GM23248 (cell line): ENCODE results near the gene CST11. TPM values are rescaled to one million over a fixed set of nuclear protein-coding genes. Genes with fewer than 3 reads are reported as not detected.

Experiments used
- DNase-seq: peaks from one replicate; pipeline ENCODE4 v3.0.0-alpha.2; 2015
- H2AFZ ChIP-seq: fragments of 200-600 bp; sonication (generic); 2 replicates; pipeline ENCODE4 v1.6.1; 2016; ENCODE audit warnings: antibody characterized with exemption
- H3F3A ChIP-seq: fragments of 200-600 bp; sonication (generic); 2 replicates; pipeline ENCODE4 v1.6.1; 2016; ENCODE audit warnings: mild to moderate bottlenecking, antibody characterized with exemption, mixed run types; ENCODE audit not compliant: insufficient read depth
- H3K27ac ChIP-seq: fragments of 200-600 bp; sonication (generic); 2 replicates; pipeline ENCODE4 v1.5.1; 2016; ENCODE audit warnings: mild to moderate bottlenecking
- H3K27me3 ChIP-seq: fragments of 200-600 bp; sonication (generic); replicated peaks from 2 replicates; pipeline ENCODE4 v1.6.1; 2016; ENCODE audit warnings: mild to moderate bottlenecking; ENCODE audit not compliant: insufficient read depth
- H3K36me3 ChIP-seq: fragments of 200-600 bp; sonication (generic); 2 replicates; pipeline ENCODE4 v1.6.1; 2016; ENCODE audit warnings: low read depth, mild to moderate bottlenecking
- H3K4me1 ChIP-seq: fragments of 200-600 bp; sonication (generic); 2 replicates; pipeline ENCODE4 v1.6.1; 2016; ENCODE audit warnings: mild to moderate bottlenecking; ENCODE audit not compliant: insufficient read depth
- H3K4me2 ChIP-seq: fragments of 200-600 bp; sonication (generic); one replicate; pipeline ENCODE4 v1.6.1; 2016; ENCODE audit warnings: mild to moderate bottlenecking; ENCODE audit not compliant: unreplicated experiment
- H3K4me3 ChIP-seq: fragments of 200-600 bp; sonication (generic); 2 replicates; pipeline ENCODE4 v1.5.1; 2016; ENCODE audit warnings: mild to moderate bottlenecking
- H3K79me2 ChIP-seq: fragments of 200-600 bp; sonication (generic); 2 replicates; pipeline ENCODE4 v1.6.1; 2016; ENCODE audit warnings: mild to moderate bottlenecking; ENCODE audit not compliant: insufficient read depth
- H3K9ac ChIP-seq: fragments of 200-600 bp; sonication (generic); 2 replicates; pipeline ENCODE4 v1.6.1; 2016; ENCODE audit warnings: mild to moderate bottlenecking
- H3K9me2 ChIP-seq: fragments of 200-600 bp; sonication (generic); 2 replicates; pipeline ENCODE4 v1.6.1; 2016; ENCODE audit warnings: mixed run types, mild to moderate bottlenecking, moderate library complexity; ENCODE audit not compliant: insufficient read depth
- H3K9me3 ChIP-seq: fragments of 200-600 bp; sonication (generic); one replicate; pipeline ENCODE4 v1.6.1; 2017; ENCODE audit warnings: low read depth
- H4K20me1 ChIP-seq: fragments of 200-600 bp; sonication (generic); 2 replicates; pipeline ENCODE4 v1.6.0; 2016; ENCODE audit not compliant: insufficient read depth
- EZH2 ChIP-seq: fragments of 200-600 bp; sonication (generic); IDR thresholded peaks from 2 replicates; pipeline ENCODE4 v1.6.1; 2018; ENCODE audit warnings: antibody characterized with exemption, mild to moderate bottlenecking; ENCODE audit not compliant: insufficient read depth, poor library complexity, severe bottlenecking
- EZH2phosphoT487 ChIP-seq: fragments of 200-600 bp; sonication (generic); IDR thresholded peaks from 2 replicates; pipeline ENCODE4 v1.6.1; 2018; ENCODE audit warnings: antibody characterized with exemption, moderate library complexity, mild to moderate bottlenecking, low read depth; ENCODE audit not compliant: insufficient read depth
- WGBS, 2 experiments: methylation state at CpG; one replicate each; pipeline ENCODE4 v1.1.6; 2015 to 2017; ENCODE audit warnings: low lambda C conversion rate in 2 of 2, low coverage in 1 of 2; ENCODE audit errors: missing lambda C conversion rate in 2 of 2; 5-methylcytosine and 5-hydroxymethylcytosine counted together
- in situ Hi-C: fragments of 300-500 bp; cut with MboI; formaldehyde crosslinking; loops from 2 replicates; pipeline ENCODE4 v1.15.0; 2020
- polyA plus RNA-seq: library from polyadenylated mRNA; unstranded; fragments of >200 nt; fragmentation: Nextera tagmentation; extraction: Ambion mirVana; gene quantifications from 2 replicates; pipeline ENCODE4 v1.2.1, GENCODE V29; 2016
- total RNA-seq: library from RNA; depleted of rRNA; stranded (reverse); fragments of >200 nt; shearing (Covaris generic); gene quantifications from 2 replicates; pipeline ENCODE4 v1.2.3, GENCODE V29; 2014

CST11 gene
- total and polyA plus RNA-seq, 2 experiments from 2014 or later: not detected

- no peaks in the 10 kb centered on the region for H3K36me3 ChIP-seq
- H4K20me1 ChIP-seq: no peaks in the 10 kb centered on the region
- no peaks in the 10 kb centered on the region for H3K9me3 ChIP-seq
- no peaks in the 10 kb centered on the region for H3K79me2 ChIP-seq
- no peaks in the 10 kb centered on the region for H3K4me1 ChIP-seq
- TF ChIP-seq EZH2 (no peak), EZH2phosphoT487 (no peak)
- H3K27ac ChIP-seq: no peak overlapping the region
- no peak overlapping the region for H3K4me3 ChIP-seq
- no peaks in the 10 kb centered on the region; the same call in 1 of the 2 replicates for H3K27me3 ChIP-seq
- H2AFZ ChIP-seq: no peak overlapping the region
- H3F3A ChIP-seq: no peaks in the 10 kb centered on the region
- no peaks in the 10 kb centered on the region for H3K9me2 ChIP-seq
- no peak overlapping the region for H3K9ac ChIP-seq
- H3K4me2 ChIP-seq: no peak overlapping the region
- DNase-seq: no peak
- in situ Hi-C loops: no loop called here
- 44 to 45% methylated on average over 11 of the region's 11 CpGs for WGBS, 2 experiments
Measured at GRCh38 chr20:23435626-23436539, 16.8 kb downstream of the CST11 start.

DNA sequence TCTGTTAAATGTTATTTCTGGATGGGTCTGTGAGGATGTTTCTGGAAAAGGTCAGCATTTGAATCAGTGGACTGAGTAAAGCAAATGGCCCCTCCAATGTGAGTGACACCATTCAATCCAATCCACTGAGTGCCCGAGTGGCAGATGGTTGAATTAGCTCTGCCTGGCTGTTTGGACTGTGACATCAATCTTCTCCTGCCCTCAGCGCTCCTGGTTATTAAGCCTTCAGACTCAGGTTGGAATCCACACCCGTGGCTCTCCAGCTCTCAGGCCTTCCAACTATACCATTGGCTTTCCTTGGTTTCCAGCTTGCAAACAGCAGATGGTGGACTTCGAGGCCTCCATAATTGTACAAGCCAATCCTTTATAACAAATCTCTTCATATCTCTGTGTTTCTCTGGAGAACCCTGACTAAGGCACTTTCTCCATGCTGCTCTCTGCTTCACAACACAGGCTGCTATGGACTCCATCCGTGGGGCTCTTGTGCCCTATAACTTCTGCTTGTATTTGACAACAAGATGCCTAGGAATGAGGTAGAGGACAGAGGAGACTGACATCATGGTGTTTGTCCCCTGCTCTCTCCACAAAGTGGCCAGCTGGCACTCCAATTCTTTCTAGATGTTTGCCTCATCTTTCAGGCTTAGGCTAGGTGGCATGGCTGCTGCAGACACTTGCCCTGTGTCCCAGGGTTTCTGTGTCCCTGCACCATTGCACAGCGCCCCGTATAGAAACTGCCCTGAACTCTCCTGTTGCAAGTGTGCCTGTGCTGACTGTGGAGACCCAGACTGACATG is 18.0 kb downstream of the CST11 start:
- 62 to 66% methylated on average over 7 of the region's 7 CpGs for WGBS, 2 experiments
- no peak for DNase-seq
- TF ChIP-seq EZH2 (no peak), EZH2phosphoT487 (no peak)
- Histone ChIP-seq H3K36me3 (no peaks in the 10 kb centered on the region), H3K4me1 (no peaks in the 10 kb centered on the region), H3K9me3 (no peaks in the 10 kb centered on the region), H3K4me3 (no peak overlapping the region), H2AFZ (no peak overlapping the region), H3F3A (no peaks in the 10 kb centered on the region), H3K9me2 (no peaks in the 10 kb centered on the region), H3K27ac (no peak overlapping the region), H3K4me2 (no peak overlapping the region), H4K20me1 (no peaks in the 10 kb centered on the region), H3K9ac (no peak overlapping the region), H3K27me3 (no peaks in the 10 kb centered on the region; the same call in 1 of the 2 replicates), H3K79me2 (no peaks in the 10 kb centered on the region)
- in situ Hi-C loops: no loop called here

GRCh38 chr20:23433628-23434027 is 19.0 kb downstream of the CST11 start:
- in situ Hi-C loops: no loop called here

GRCh38 chr20:23425129-23425528 is 27.5 kb downstream of the CST11 start:
- H3K9me3 ChIP-seq: no peaks in the 10 kb centered on the region
- no peak for DNase-seq
- no peak overlapping the region for H3K4me3 ChIP-seq
- H3K4me1 ChIP-seq: no peaks in the 10 kb centered on the region
- H3K79me2 ChIP-seq: peaks cover 9% of the 10 kb centered on the region
- 51 to 62% methylated on average over 9 of the region's 9 CpGs for WGBS, 2 experiments
- no peak overlapping the region for H3K4me2 ChIP-seq
- in situ Hi-C loops: no loop called here
- no peaks in the 10 kb centered on the region for H4K20me1 ChIP-seq
- no peak overlapping the region for H2AFZ ChIP-seq
- no peak overlapping the region for H3K9ac ChIP-seq
- H3K27me3 ChIP-seq: no peaks in the 10 kb centered on the region
- no peaks in the 10 kb centered on the region for H3K36me3 ChIP-seq
- H3K27ac ChIP-seq: no peak overlapping the region
- H3K9me2 ChIP-seq: no peaks in the 10 kb centered on the region
- peaks cover 2% of the 10 kb centered on the region; the same call in 1 of the 2 replicates for H3F3A ChIP-seq
- TF ChIP-seq EZH2: no peak

More at GRCh38 chr20:23433628-23434027, 19.0 kb downstream of the CST11 start:
- Histone ChIP-seq H4K20me1 (no peaks in the 10 kb centered on the region), H3K9me2 (no peaks in the 10 kb centered on the region), H2AFZ (no peak overlapping the region), H3K79me2 (no peaks in the 10 kb centered on the region), H3K9ac (no peak overlapping the region), H3K9me3 (no peaks in the 10 kb centered on the region), H3K4me2 (no peak overlapping the region), H3K27ac (no peak overlapping the region), H3K27me3 (no peaks in the 10 kb centered on the region; the same call in 1 of the 2 replicates), H3F3A (no peaks in the 10 kb centered on the region), H3K36me3 (no peaks in the 10 kb centered on the region), H3K4me1 (no peaks in the 10 kb centered on the region), H3K4me3 (no peak overlapping the region)
- no peak for DNase-seq
- 32 to 41% methylated on average over 3 of the region's 3 CpGs for WGBS, 2 experiments
- no peak for TF ChIP-seq EZH2phosphoT487
- no peak for TF ChIP-seq EZH2
